Ammon's horn (tissue), 1 donor: ENCODE results near the gene TEDDM1.

Experiments used
- DNase-seq: peaks from one replicate; pipeline ENCODE4 v3.0.0-alpha.2; 2016; ENCODE audit warnings: low spot score

The TEDDM1 gene

GRCh38 chr1:182406012-182406411 lies 5.5 kb upstream of the TEDDM1 start:
- DNase-seq: no peak

DNA sequence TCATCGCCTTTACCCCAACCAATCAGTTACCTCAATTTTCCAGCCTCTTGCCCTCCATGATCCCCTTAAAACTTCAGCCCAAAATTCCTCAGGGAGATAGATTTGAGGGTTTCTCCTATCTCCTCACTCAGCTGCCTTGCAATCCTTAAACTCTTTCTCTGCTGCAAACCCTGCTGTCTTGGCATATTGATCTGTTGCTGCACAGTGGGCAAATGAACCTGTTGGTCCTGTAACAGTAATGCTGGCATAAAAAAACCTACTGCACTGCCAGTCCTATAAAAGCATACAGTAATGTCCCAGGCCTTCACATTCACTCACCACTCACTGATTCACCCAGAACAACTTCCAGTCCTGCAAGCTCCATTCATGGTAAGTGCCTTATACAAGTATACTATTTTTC lies 5.1 kb upstream of the TEDDM1 start:
- DNase-seq: no peak

GRCh38 chr1:182404781-182405180 lies 4.3 kb upstream of the TEDDM1 start:
- no peak for DNase-seq

DNA sequence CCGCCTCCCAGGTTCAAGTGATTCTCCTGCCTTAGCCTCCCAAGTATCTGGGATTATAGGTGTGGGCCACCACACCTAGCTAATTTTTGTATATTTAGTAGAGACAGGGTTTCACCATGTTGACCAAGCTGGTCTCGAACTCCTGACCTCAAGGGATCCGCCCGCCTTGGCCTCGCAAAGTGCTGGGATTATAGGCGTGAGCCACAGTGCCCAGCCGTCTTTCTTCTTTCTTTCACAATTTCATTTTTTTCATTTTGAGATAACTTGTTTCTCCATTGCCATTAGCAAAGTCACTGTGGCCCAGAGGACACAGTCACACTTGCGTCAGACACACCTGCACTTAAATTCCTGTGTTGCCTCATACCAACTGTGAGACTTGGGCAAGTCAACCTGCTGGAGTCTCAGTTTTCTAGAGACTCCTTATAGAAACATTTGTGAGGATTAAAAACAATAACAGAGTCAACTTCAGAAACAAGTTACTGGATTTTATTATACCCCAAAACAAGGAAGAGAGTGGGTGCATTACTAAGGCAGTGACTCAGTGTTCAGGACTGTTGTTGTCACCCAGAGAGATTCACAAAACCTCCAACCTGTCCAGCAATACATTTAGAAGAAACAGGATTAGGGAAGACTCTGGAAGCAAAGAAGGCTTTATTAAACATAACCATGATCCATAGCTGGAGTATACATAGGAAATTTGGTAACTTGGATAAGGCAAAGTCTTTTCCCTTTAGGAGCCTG lies 2.6 kb downstream of the TEDDM1 start:
- no peak for DNase-seq

- DNase-seq: no peak
Observed at GRCh38 chr1:182395906-182396305, 4.6 kb downstream of the TEDDM1 start.

GRCh38 chr1:182394055-182394775 lies 6.3 kb downstream of the TEDDM1 start:
- peak; percentile 43 for DNase-seq

DNA sequence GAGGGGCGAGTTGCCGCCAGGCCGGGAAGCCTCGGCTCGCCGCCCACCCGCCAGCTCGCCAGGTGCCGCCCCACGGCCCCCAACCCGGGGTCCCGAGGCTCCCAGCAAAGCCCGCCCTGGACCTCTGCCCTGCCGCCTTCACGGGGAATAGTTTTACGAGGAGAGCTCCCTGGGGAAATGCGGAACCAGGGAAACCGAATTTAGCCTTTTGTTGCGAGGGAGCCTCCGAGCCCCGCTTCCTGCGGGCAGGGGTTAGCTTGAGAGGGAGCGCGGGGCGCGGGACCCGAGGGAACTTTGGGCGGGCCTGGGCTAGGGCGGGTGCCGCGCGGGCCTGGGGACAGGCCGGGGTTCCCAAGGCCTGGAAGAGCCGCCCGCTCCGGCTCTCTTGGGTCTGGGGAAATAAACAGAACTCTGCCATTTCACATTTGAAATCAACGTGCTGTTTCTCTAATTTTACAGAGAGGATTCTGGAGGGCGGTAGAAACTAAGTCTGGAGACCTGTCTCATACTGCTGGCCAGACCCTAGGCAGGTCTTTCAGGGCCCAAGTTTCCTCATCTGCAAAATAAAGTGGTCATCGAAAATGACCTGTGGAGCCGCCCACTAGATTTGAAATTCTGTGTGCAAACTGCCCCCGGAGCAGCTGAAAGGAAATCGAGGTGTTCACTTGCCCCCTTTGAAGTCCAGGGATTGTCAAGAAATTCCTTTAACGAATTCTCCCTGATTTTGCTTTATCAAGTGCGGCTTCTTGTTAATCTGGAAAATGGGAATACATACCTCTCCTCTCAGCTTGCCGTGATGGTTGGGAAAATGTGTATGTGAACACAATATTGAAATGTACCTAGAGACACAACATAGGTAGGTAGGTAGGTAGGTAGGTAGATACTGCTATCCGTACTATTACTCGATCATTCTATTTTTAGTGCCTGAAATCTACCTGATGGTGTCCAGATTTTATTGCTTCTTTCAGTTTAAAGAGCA lies 8.1 kb downstream of the TEDDM1 start:
- no peak for DNase-seq

GRCh38 chr1:182391362-182392049 lies 9.0 kb downstream of the TEDDM1 start, which contains the start of gene GLUL:
TSS of gene GLUL (minus strand) at chr1:182391790. CDS start at chr1:182388737, 3,053 bp downstream.
- peak; percentile 94 for DNase-seq

DNA sequence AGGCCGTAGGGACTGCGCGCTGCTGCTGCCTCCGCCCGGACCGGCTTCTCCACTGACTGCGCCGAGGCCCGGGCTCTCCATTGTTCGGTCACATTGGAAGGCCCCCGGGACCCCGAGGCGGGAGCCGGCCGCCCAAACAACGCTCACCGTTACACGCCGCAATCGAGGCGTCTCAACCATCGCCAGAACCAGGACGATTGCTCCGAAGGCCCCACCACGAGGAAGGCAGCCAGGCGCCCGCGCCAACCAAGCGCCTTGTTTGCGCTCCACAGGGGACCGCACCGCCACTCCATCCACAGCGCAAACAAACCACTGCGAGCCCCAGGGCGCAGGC lies 9.5 kb downstream of the TEDDM1 start:
- DNase-seq: no peak

DNA sequence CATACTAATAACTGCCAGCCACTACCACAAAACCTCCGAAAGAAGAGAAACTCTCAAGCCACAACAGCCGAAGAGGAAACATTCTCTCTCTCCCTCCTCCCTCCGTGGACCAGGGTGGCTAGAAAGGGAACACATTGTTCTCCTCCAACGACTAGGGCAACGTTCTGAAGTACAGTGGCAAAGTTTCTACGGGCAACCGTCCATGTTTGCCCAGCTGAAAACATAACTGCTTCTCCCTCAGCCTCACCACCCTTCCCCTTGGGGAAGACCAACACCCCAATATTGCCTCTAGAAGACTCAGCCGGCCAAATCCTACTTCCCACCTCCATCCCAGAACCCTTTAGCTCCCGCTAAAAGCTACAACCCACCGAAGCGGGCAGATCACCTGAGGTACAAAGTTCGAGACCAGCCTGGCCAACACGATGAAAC lies 10.8 kb downstream of the TEDDM1 start:
- DNase-seq: peak; percentile 76

GRCh38 chr1:182388392-182389134 lies 11.9 kb downstream of the TEDDM1 start:
- DNase-seq: no peak

DNA sequence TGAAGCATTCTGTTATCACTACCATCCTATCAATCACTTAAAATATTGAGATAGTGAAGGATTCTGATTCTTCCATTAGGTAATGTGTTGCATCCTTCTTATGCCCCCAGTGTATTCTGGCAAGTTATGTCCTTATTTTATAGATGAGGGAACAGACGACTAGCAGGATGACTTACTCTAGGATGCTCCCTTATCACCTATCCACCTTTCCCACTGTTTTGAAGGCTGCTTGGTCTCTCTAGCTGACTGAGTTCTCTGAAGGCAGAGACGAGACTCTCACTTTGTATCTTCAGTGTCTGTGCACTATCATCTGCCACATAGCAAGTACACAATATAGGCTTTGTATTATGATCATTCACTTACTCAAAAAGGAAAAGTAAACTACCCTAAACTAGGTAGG lies 12.9 kb downstream of the TEDDM1 start:
- DNase-seq: no peak

GRCh38 chr1:182386980-182387379 lies 13.5 kb downstream of the TEDDM1 start:
- no peak for DNase-seq

DNA sequence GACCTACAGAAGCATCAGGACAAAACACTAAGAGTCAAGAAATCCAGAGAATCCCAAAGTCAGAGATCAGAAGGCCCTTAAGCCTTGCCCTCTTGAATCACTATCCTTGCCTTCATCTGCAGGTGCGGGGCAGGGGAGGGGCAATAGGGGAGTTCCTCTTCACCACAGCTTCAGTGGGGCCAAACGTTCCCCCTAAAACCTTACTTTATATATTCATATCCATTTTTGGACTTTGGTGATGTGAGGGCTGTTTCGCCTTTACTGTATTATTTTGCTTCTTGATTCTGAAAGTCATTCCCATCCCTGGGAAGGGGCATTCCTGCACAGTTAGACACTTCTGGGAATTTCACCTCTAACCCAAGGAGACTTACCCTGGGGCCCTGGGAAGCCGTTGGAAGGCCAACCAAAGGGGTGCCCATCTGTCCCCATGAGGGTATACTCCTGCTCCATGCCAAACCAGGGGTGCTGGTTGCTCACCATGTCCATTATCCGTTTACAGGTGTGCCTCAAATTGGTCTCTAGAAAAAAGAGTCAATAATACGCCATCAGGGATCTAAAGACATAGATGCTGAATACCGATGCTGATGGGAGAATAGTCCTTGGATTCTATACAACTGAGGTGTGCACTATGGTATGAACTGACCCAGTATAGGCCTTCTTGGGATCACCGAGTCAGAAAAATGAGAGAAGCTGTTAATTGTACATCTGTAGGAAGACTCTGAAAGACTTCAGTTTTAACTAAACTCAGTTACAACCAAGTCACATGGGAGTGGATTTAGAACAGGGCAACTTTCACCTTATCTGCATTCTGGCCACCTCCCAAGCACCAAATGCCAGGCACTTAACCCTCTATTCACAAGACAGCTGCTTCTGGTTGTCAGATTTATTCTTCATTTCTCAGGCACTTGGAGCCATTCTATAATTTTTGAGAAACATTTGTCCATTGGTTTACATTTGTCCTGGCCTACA lies 14.3 kb downstream of the TEDDM1 start:
- no peak for DNase-seq

GRCh38 chr1:182384387-182384960 lies 16.0 kb downstream of the TEDDM1 start:
- DNase-seq: no peak

- DNase-seq: no peak
Observed at GRCh38 chr1:182383934-182384333, 16.5 kb downstream of the TEDDM1 start.

GRCh38 chr1:182383037-182383661 lies 17.3 kb downstream of the TEDDM1 start:
- no peak for DNase-seq

GRCh38 chr1:182381962-182382819 lies 18.3 kb downstream of the TEDDM1 start:
- no peak for DNase-seq
